Breast epithelium (tissue), 4 donors: ENCODE measurements around the gene E4F1. TPM values are rescaled to one million over a fixed set of nuclear protein-coding genes. Genes with fewer than 3 reads are reported as not detected.

ENCODE experiments used
- DNase-seq, 2 donors: peaks; one replicate each; pipeline ENCODE4 v3.0.0-alpha.2; 2019; ENCODE audit warnings: low spot score in 2 of 2
- H3K27ac ChIP-seq, 2 donors: fragments of 200-600 bp; sonication (generic) in 1 of 2; one replicate each; pipeline ENCODE4 v1.5.1; 2016 to 2019; ENCODE audit warnings: mild to moderate bottlenecking in 1 of 2
- H3K27me3 ChIP-seq, 2 donors: fragments of 200-600 bp; sonication (generic) in 1 of 2; one replicate each; pipeline versions ENCODE4 v1.5.1 to v1.6.0; 2017 to 2019; ENCODE audit warnings: control low read depth in 1 of 2, mild to moderate bottlenecking in 1 of 2
- H3K36me3 ChIP-seq: fragments of 200-600 bp; one replicate; pipeline ENCODE4 v1.5.1; 2019
- H3K4me1 ChIP-seq, 2 donors: fragments of 200-600 bp; sonication (generic); one replicate each; pipeline ENCODE4 v1.5.1; 2016 to 2019; ENCODE audit warnings: control low read depth in 1 of 2
- H3K4me3 ChIP-seq, 3 donors: fragments of 200-600 bp; sonication (generic); 1 replicate in 2 of 3; 2 replicates in 1 of 3; pipeline ENCODE4 v1.5.1; 2016 to 2019; ENCODE audit warnings: mild to moderate bottlenecking in 3 of 3, moderate library complexity in 2 of 3
- H3K9me3 ChIP-seq, 2 donors: fragments of 200-600 bp; sonication (generic) in 1 of 2; one replicate each; pipeline ENCODE4 v1.5.1; 2016 to 2019; ENCODE audit warnings: control low read depth in 1 of 2
- POLR2A ChIP-seq: fragments of 450-650 bp; IDR thresholded peaks from one replicate; pipeline ENCODE4 v1.6.1; 2016; ENCODE audit warnings: antibody characterized with exemption, mild to moderate bottlenecking, moderate library complexity
- POLR2AphosphoS5 ChIP-seq, 3 donors: sonication (generic); formaldehyde crosslinking; IDR thresholded peaks; one replicate each; pipeline ENCODE4 v1.6.1; 2017; ENCODE audit warnings: antibody characterized with exemption in 3 of 3
- intact Hi-C: fragments of 100-400 bp; cut with DNase I; formaldehyde crosslinking; loops from one replicate; pipeline ENCODE4 v1.15.1; 2023; ENCODE audit warnings: low total_unique reads
- total RNA-seq, 3 donors: library from RNA; depleted of rRNA; stranded (reverse); fragments of >200 nt; gene quantifications; one replicate each; pipeline ENCODE4 v1.1.0, GENCODE V29; 2016
- TF ChIP-seq, protein P1 (sequence below), 3 donors: fragments of 450-650 bp; IDR thresholded peaks; one replicate each; pipeline ENCODE4 v1.5.1; 2016 to 2017; ENCODE audit warnings: antibody characterized with exemption in 3 of 3, mild to moderate bottlenecking in 3 of 3, moderate library complexity in 3 of 3

E4F1 gene
- total RNA-seq, 3 donors from 2014 or later: 19.0 to 40.2 (median 34.7) TPM

GRCh38 chr16:2180461-2180860, 42.9 kb upstream of the E4F1 start:
- Histone ChIP-seq H3K9me3 (no peaks in the 10 kb centered on the region), H3K27ac (no peak overlapping the region), H3K27me3 (no peaks in the 10 kb centered on the region), H3K4me1 (no peaks in the 10 kb centered on the region), H3K36me3 (peaks cover 2% of the 10 kb centered on the region), H3K4me3 (no peak overlapping the region)
- no peak for TF ChIP-seq POLR2AphosphoS5 (IDR thresholded peaks at IDR 0.05)
- TF ChIP-seq POLR2A: no peak
- TF ChIP-seq, protein P1, sequence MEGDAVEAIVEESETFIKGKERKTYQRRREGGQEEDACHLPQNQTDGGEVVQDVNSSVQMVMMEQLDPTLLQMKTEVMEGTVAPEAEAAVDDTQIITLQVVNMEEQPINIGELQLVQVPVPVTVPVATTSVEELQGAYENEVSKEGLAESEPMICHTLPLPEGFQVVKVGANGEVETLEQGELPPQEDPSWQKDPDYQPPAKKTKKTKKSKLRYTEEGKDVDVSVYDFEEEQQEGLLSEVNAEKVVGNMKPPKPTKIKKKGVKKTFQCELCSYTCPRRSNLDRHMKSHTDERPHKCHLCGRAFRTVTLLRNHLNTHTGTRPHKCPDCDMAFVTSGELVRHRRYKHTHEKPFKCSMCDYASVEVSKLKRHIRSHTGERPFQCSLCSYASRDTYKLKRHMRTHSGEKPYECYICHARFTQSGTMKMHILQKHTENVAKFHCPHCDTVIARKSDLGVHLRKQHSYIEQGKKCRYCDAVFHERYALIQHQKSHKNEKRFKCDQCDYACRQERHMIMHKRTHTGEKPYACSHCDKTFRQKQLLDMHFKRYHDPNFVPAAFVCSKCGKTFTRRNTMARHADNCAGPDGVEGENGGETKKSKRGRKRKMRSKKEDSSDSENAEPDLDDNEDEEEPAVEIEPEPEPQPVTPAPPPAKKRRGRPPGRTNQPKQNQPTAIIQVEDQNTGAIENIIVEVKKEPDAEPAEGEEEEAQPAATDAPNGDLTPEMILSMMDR (IDR thresholded peaks at IDR 0.05): no peak
- DNase-seq: no peak
- intact Hi-C loops: no loop called here

DNA sequence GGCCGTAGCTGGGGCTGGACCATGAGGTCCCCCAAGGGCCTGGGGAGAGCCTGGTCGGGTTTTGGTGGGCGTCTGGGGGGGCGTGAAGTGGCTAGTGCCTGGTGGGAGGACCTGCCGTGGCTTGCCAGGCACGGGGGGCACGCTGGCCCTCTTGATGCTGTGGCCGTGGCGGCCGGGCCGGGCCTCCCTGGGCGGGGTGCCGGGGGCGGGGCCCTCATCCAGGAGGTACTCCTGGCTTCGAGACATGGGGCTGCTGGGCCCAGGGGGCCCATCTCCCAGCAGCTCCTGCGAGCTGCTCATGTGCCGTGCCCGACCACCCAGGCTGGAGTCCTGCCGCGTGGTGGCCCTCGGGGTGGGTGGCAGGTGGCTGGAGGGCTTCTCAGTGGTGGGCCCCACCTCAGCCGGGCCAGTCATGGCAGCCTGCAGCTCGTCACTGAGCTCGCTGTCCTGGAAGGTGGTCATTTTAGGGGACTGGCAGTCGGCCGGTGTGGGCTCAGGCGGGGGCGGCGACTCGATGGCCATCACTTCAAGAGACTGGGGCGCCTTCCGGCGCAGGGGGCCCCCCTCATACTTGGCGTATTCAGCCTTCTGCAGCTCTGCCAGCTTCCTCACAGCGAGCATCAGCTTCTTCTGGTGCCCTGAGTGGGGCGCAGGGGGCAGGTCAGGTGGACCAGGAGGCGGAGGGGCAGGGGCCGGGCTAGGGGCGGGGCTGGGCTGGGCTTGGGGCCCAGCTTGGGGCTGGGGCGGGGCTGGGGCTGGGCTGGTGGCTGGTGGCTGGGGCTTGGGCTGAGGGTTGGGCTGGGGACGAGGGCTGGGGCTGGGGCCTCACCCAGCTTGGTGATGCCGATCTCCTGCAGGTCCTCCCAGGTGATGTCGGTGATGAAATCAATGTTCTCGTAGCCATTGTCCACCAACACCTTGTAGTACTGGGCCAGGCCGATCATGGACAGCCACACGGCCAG, 42.1 kb upstream of the E4F1 start:
- Histone ChIP-seq H3K27me3 (no peaks in the 10 kb centered on the region), H3K27ac (no peak overlapping the region), H3K36me3 (no peaks in the 10 kb centered on the region), H3K9me3 (no peaks in the 10 kb centered on the region), H3K4me3 (no peak overlapping the region), H3K4me1 (no peaks in the 10 kb centered on the region)
- DNase-seq: no peak
- TF ChIP-seq POLR2A (no peak), POLR2AphosphoS5 (IDR thresholded peaks at IDR 0.05) (no peak)
- TF ChIP-seq, protein P1 (IDR thresholded peaks at IDR 0.05): no peak
- intact Hi-C loops: no loop called here

DNA sequence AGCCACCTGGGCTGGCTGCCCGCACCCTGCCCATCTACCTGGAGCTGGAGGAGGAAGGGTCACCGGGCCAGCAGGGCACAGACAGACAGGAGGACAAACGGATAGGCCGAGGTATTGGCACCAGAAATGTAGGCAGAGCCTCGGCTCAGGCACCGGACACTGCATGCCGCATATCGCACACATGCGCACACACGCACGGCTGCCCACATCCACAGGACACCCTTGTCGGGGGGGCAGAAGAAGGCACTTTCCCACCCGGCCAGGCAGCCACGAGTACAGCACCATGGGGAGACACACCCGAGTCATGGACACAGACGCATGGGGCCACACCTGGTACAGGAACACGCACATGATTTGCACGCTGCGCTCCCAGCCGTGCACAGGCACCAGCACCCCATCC, 41.4 kb upstream of the E4F1 start:
- no peak for TF ChIP-seq POLR2A
- TF ChIP-seq POLR2AphosphoS5 (IDR thresholded peaks at IDR 0.05): no peak
- TF ChIP-seq, protein P1 (IDR thresholded peaks at IDR 0.05): no peak
- intact Hi-C loops: no loop called here
- H3K36me3 ChIP-seq: no peaks in the 10 kb centered on the region
- no peaks in the 10 kb centered on the region for H3K4me1 ChIP-seq
- H3K9me3 ChIP-seq: no peaks in the 10 kb centered on the region
- H3K4me3 ChIP-seq: no peak overlapping the region
- H3K27ac ChIP-seq: no peak overlapping the region
- no peak for DNase-seq
- H3K27me3 ChIP-seq: no peaks in the 10 kb centered on the region

DNA sequence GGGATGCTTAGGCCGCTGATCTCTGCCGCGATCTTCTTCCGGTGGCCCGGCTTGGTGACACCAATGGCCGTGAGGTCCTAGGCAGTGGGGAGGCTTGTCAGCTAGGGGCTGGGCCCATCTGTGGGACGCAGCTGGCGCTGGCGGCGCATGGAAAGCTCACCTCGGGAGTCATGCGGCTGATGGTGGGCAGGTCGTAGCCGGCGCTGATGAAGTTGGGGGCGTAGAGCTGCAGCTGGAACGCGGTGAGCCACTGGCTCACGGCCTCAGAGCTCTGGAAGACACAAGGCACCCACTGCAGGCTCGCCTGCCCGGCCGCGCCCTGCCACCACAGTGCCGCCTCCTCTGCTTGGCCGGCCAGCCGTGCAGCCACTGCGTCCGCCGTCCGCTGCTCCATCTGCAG, 39.7 kb upstream of the E4F1 start:
- Histone ChIP-seq H3K36me3 (no peaks in the 10 kb centered on the region), H3K27ac (no peak overlapping the region), H3K4me3 (no peak overlapping the region), H3K9me3 (no peaks in the 10 kb centered on the region), H3K27me3 (no peaks in the 10 kb centered on the region), H3K4me1 (no peaks in the 10 kb centered on the region)
- no peak for DNase-seq
- intact Hi-C loops: no loop called here
- TF ChIP-seq POLR2AphosphoS5 (IDR thresholded peaks at IDR 0.05) (no peak), POLR2A (no peak)
- TF ChIP-seq, protein P1 (IDR thresholded peaks at IDR 0.05): no peak

DNA sequence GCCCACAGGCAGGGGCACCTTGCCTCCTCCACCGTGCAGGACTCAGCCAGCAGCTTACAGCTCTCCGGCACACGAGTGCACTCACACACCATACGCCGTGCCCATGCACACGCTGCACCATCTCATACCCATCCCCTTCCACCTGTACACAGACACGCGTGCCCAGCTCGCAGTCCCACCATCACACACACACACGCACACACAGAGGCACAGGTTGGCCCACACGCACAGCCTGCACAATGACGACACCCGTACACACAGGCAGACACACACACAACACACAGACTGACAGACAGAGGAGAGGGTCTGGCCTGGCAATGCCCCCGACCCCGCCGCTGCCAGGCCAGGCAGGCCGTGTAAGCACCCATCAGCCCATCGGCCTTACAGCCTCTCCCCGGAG, 39.0 kb upstream of the E4F1 start:
- TF ChIP-seq POLR2A: no peak
- TF ChIP-seq, protein P1 (IDR thresholded peaks at IDR 0.05): no peak
- TF ChIP-seq POLR2AphosphoS5 (IDR thresholded peaks at IDR 0.05): no peak
- Histone ChIP-seq H3K27ac (no peak overlapping the region), H3K36me3 (no peaks in the 10 kb centered on the region), H3K4me1 (no peaks in the 10 kb centered on the region), H3K9me3 (no peaks in the 10 kb centered on the region), H3K4me3 (no peak overlapping the region), H3K27me3 (no peaks in the 10 kb centered on the region)
- no peak for DNase-seq
- intact Hi-C loops: no loop called here
